Mucosa of rectum (tissue), 2 donors: ENCODE results near the gene OSGEP.

Source experiments
- H3K27ac ChIP-seq, 2 donors: one replicate each; pipeline ENCODE4 v1.7.0; 2013; ENCODE audit warnings: inconsistent platforms in 2 of 2, low read depth in 2 of 2, low read length in 2 of 2
- H3K27me3 ChIP-seq, 2 donors: one replicate each; pipeline ENCODE4 v1.7.0; 2013; ENCODE audit warnings: low read length in 2 of 2; ENCODE audit not compliant: control insufficient read depth in 2 of 2, insufficient read depth in 2 of 2
- H3K36me3 ChIP-seq, 2 donors: one replicate each; pipeline ENCODE4 v1.7.0; 2013; ENCODE audit warnings: low read length in 2 of 2; ENCODE audit not compliant: control insufficient read depth in 2 of 2, insufficient read depth in 2 of 2
- H3K4me1 ChIP-seq, 2 donors: one replicate each; pipeline ENCODE4 v1.7.0; 2013; ENCODE audit warnings: low read length in 2 of 2, mild to moderate bottlenecking in 1 of 2; ENCODE audit not compliant: control insufficient read depth in 2 of 2, insufficient read depth in 2 of 2
- H3K4me3 ChIP-seq, 2 donors: one replicate each; pipeline ENCODE4 v1.7.0; 2013; ENCODE audit warnings: low read length in 2 of 2
- H3K9ac ChIP-seq, 2 donors: one replicate each; pipeline ENCODE4 v1.7.0; 2013; ENCODE audit warnings: low read length in 2 of 2, low read depth in 1 of 2, mild to moderate bottlenecking in 1 of 2
- H3K9me3 ChIP-seq, 2 donors: one replicate each; pipeline ENCODE4 v1.7.0; 2013; ENCODE audit warnings: low read length in 2 of 2; ENCODE audit not compliant: control insufficient read depth in 2 of 2
- donor health status: healthy.
- donor health status: Normal muscosa, but diverticular disease.

OSGEP gene

GRCh38 chr14:20429801-20430669 is 24.6 kb downstream of the OSGEP start:
- Histone ChIP-seq H3K9me3 (no peaks in the 10 kb centered on the region), H3K36me3 (no peaks in the 10 kb centered on the region), H3K4me3 (no peak overlapping the region), H3K27me3 (no peaks in the 10 kb centered on the region), H3K27ac (no peak overlapping the region), H3K4me1 (peaks cover 16 to 25% of the 10 kb centered on the region in 2 donors), H3K9ac (no peak overlapping the region)

GRCh38 chr14:20428802-20429201 is 25.8 kb downstream of the OSGEP start:
- Histone ChIP-seq H3K36me3 (no peaks in the 10 kb centered on the region), H3K9ac (no peak overlapping the region), H3K27me3 (no peaks in the 10 kb centered on the region), H3K27ac (no peak overlapping the region), H3K9me3 (no peaks in the 10 kb centered on the region), H3K4me1 (peaks cover 16 to 27% of the 10 kb centered on the region in 2 donors), H3K4me3 (no peak overlapping the region)

- Histone ChIP-seq H3K4me3 (peak overlapping the region; percentile 2 to 41), H3K9ac (no peak overlapping the region), H3K36me3 (no peaks in the 10 kb centered on the region), H3K4me1 (peaks cover 16 to 27% of the 10 kb centered on the region in 2 donors), H3K27me3 (no peaks in the 10 kb centered on the region), H3K27ac (peak overlapping the region; percentile 50 to 53), H3K9me3 (no peaks in the 10 kb centered on the region)
These were observed 26.6 kb downstream of the OSGEP start for GRCh38 chr14:20428010-20428365.

- Histone ChIP-seq H3K9me3 (no peaks in the 10 kb centered on the region), H3K36me3 (no peaks in the 10 kb centered on the region), H3K4me3 (peak overlapping the region; percentile 2 to 41), H3K4me1 (peaks cover 20 to 27% of the 10 kb centered on the region in 2 donors), H3K9ac (no peak overlapping the region), H3K27me3 (no peaks in the 10 kb centered on the region), H3K27ac (peak overlapping the region; percentile 38 to 53)
These were observed 27.2 kb downstream of the OSGEP start for GRCh38 chr14:20427231-20428009.

- Histone ChIP-seq H3K9me3 (no peaks in the 10 kb centered on the region), H3K36me3 (no peaks in the 10 kb centered on the region), H3K27ac (no peak overlapping the region), H3K9ac (no peak overlapping the region), H3K4me3 (no peak overlapping the region), H3K4me1 (peaks cover 13 to 20% of the 10 kb centered on the region in 2 donors), H3K27me3 (no peaks in the 10 kb centered on the region)
These were observed 29.8 kb downstream of the OSGEP start for GRCh38 chr14:20424851-20425250.

- H3K27ac ChIP-seq = peak overlapping the region in 1 of 2 donors; percentile 15
- H3K9ac ChIP-seq = no peak overlapping the region
- H3K27me3 ChIP-seq = no peaks in the 10 kb centered on the region
- H3K9me3 ChIP-seq = no peaks in the 10 kb centered on the region
- H3K36me3 ChIP-seq = no peaks in the 10 kb centered on the region
- peaks cover 20 to 26% of the 10 kb centered on the region in 2 donors for H3K4me1 ChIP-seq
- H3K4me3 ChIP-seq = no peak overlapping the region
These were observed 31.7 kb downstream of the OSGEP start for GRCh38 chr14:20422886-20423285.

- Histone ChIP-seq H3K36me3 (no peaks in the 10 kb centered on the region), H3K27me3 (no peaks in the 10 kb centered on the region), H3K9me3 (no peaks in the 10 kb centered on the region), H3K9ac (no peak overlapping the region), H3K4me1 (peaks cover 20 to 37% of the 10 kb centered on the region in 2 donors), H3K27ac (no peak overlapping the region), H3K4me3 (no peak overlapping the region)
These were observed 33.3 kb downstream of the OSGEP start for GRCh38 chr14:20421267-20421666.

GRCh38 chr14:20419419-20419818 is 35.2 kb downstream of the OSGEP start:
- no peak overlapping the region for H3K4me3 ChIP-seq
- H3K9ac ChIP-seq = peak overlapping the region; percentile 2 to 64
- H3K27me3 ChIP-seq = no peaks in the 10 kb centered on the region
- H3K36me3 ChIP-seq = no peaks in the 10 kb centered on the region
- no peaks in the 10 kb centered on the region for H3K9me3 ChIP-seq
- H3K27ac ChIP-seq = peak overlapping the region; percentile 87 to 94
- peaks cover 29 to 54% of the 10 kb centered on the region in 2 donors for H3K4me1 ChIP-seq

GRCh38 chr14:20418501-20418909 is 36.1 kb downstream of the OSGEP start:
- H3K27me3 ChIP-seq = no peaks in the 10 kb centered on the region
- no peaks in the 10 kb centered on the region for H3K9me3 ChIP-seq
- H3K36me3 ChIP-seq = no peaks in the 10 kb centered on the region
- peak overlapping the region; percentile 9 to 51 for H3K4me3 ChIP-seq
- H3K9ac ChIP-seq = peak overlapping the region in 1 of 2 donors; percentile 64
- peaks cover 36 to 63% of the 10 kb centered on the region in 2 donors for H3K4me1 ChIP-seq
- H3K27ac ChIP-seq = peak overlapping the region; percentile 93 to 94
